H9 (cell line): ENCODE results near the gene DGCR8. TPM values are rescaled to one million over a fixed set of nuclear protein-coding genes. Genes with fewer than 3 reads are reported as not detected.
A peak's percentile ranks its signal among the peaks of the same experiment; 100 is the strongest.

ENCODE experiments used
- DNase-seq: peaks from one replicate; pipeline ENCODE4 v3.0.0-alpha.2; 2017
- H2AFZ ChIP-seq: one replicate; pipeline ENCODE4 v1.6.1; 2013; ENCODE audit warnings: mild to moderate bottlenecking, low read length, control low read depth, moderate library complexity
- H2AK5ac ChIP-seq: 2 replicates; pipeline ENCODE4 v1.6.1; 2013; ENCODE audit warnings: low read length, control low read depth, mixed read lengths; ENCODE audit not compliant: insufficient read length
- H2BK120ac ChIP-seq: one replicate; pipeline ENCODE4 v1.6.1; 2013; ENCODE audit warnings: low read depth, mild to moderate bottlenecking, low read length, control low read depth, inconsistent platforms; ENCODE audit not compliant: poor library complexity, severe bottlenecking
- H2BK12ac ChIP-seq: 2 replicates; pipeline ENCODE4 v1.6.1; 2013; ENCODE audit warnings: low read length, control low read depth, mixed read lengths, low read depth; ENCODE audit not compliant: insufficient read length
- H2BK15ac ChIP-seq: 2 replicates; pipeline ENCODE4 v1.6.1; 2013; ENCODE audit warnings: low read depth, low read length, control low read depth
- H2BK20ac ChIP-seq: one replicate; pipeline ENCODE4 v1.6.1; 2013; ENCODE audit warnings: low read depth, mild to moderate bottlenecking, low read length, control low read depth, inconsistent platforms; ENCODE audit not compliant: poor library complexity, severe bottlenecking
- H2BK5ac ChIP-seq: 2 replicates; pipeline ENCODE4 v1.6.1; 2013; ENCODE audit warnings: low read length, control low read depth, mixed read lengths; ENCODE audit not compliant: insufficient read length
- H3K14ac ChIP-seq: 2 replicates; pipeline ENCODE4 v1.6.1; 2013; ENCODE audit warnings: low read length, control low read depth; ENCODE audit not compliant: insufficient read depth
- H3K18ac ChIP-seq: 2 replicates; pipeline ENCODE4 v1.6.1; 2013; ENCODE audit warnings: low read depth, mild to moderate bottlenecking, mixed read lengths, low read length, control low read depth; ENCODE audit not compliant: insufficient read length
- H3K23ac ChIP-seq: 2 replicates; pipeline ENCODE4 v1.6.1; 2013; ENCODE audit warnings: low read length, control low read depth, mixed read lengths, low read depth; ENCODE audit not compliant: insufficient read length
- H3K23me2 ChIP-seq: 2 replicates; pipeline ENCODE4 v1.6.1; 2013; ENCODE audit warnings: low read depth, mild to moderate bottlenecking, mixed read lengths, low read length, control low read depth; ENCODE audit not compliant: insufficient read length, poor library complexity, severe bottlenecking
- H3K27ac ChIP-seq: 2 replicates; pipeline ENCODE4 v1.5.1; 2013; ENCODE audit warnings: low read length, control low read depth, mixed read lengths, low read depth; ENCODE audit not compliant: insufficient read length
- H3K27me3 ChIP-seq: 2 replicates; pipeline ENCODE4 v1.6.1; 2013; ENCODE audit warnings: low read length, control low read depth, inconsistent platforms; ENCODE audit not compliant: insufficient read depth
- H3K4ac ChIP-seq: 2 replicates; pipeline ENCODE4 v1.6.1; 2013; ENCODE audit warnings: low read depth, mild to moderate bottlenecking, control low read depth, inconsistent platforms, low read length, moderate library complexity
- H3K4me1 ChIP-seq: 2 replicates; pipeline ENCODE4 v1.6.1; 2013; ENCODE audit warnings: low read length, control low read depth, inconsistent platforms; ENCODE audit not compliant: insufficient read depth
- H3K4me2 ChIP-seq: 2 replicates; pipeline ENCODE4 v1.6.1; 2013; ENCODE audit warnings: low read length, control low read depth, mixed read lengths; ENCODE audit not compliant: insufficient read length, insufficient read depth
- H3K56ac ChIP-seq: 2 replicates; pipeline ENCODE4 v1.6.1; 2013; ENCODE audit warnings: low read depth, mild to moderate bottlenecking, mixed read lengths, low read length, control low read depth; ENCODE audit not compliant: insufficient read length
- H3K79me1 ChIP-seq: 2 replicates; pipeline ENCODE4 v1.6.1; 2013; ENCODE audit warnings: low read depth, mild to moderate bottlenecking, moderate library complexity, low read length, control low read depth, inconsistent platforms; ENCODE audit not compliant: insufficient read depth, poor library complexity, severe bottlenecking
- H3K79me2 ChIP-seq: 2 replicates; pipeline ENCODE4 v1.6.1; 2013; ENCODE audit warnings: low read length, control low read depth, inconsistent platforms; ENCODE audit not compliant: insufficient read depth
- H3K9ac ChIP-seq: 2 replicates; pipeline ENCODE4 v1.6.1; 2013; ENCODE audit warnings: low read length, control low read depth, mixed read lengths; ENCODE audit not compliant: insufficient read length; ENCODE audit errors: extremely low read depth
- H3K9me3 ChIP-seq: one replicate; pipeline ENCODE4 v1.6.1; 2013; ENCODE audit warnings: low read depth, low read length, inconsistent platforms; ENCODE audit not compliant: control insufficient read depth
- H3T11ph ChIP-seq: one replicate; pipeline ENCODE4 v1.6.1; 2013; ENCODE audit warnings: mild to moderate bottlenecking, low read length, control low read depth, inconsistent platforms
- H4K20me1 ChIP-seq: one replicate; pipeline ENCODE4 v1.6.1; 2013; ENCODE audit not compliant: control insufficient read depth, insufficient read length, insufficient read depth
- H4K5ac ChIP-seq: 2 replicates; pipeline ENCODE4 v1.6.1; 2013; ENCODE audit warnings: low read depth, mild to moderate bottlenecking, mixed read lengths, low read length, control low read depth; ENCODE audit not compliant: insufficient read length
- H4K8ac ChIP-seq: replicated peaks from 2 replicates; pipeline ENCODE4 v1.6.1; 2013; ENCODE audit warnings: low read length, control low read depth, mixed read lengths, low read depth; ENCODE audit not compliant: insufficient read length
- H4K91ac ChIP-seq: 2 replicates; pipeline ENCODE4 v1.6.1; 2013; ENCODE audit warnings: low read depth, mild to moderate bottlenecking, moderate library complexity, mixed read lengths, low read length, control low read depth; ENCODE audit not compliant: insufficient read length
- H3K27ac Mint-ChIP-seq, 3 experiments: 2 replicates in 2 of 3; 3 replicates in 1 of 3; pipeline ENCODE4 v1.8.0; 2020 to 2021; ENCODE audit warnings: mixed read lengths in 3 of 3, mild to moderate bottlenecking in 1 of 3, moderate library complexity in 1 of 3
- H3K27me3 Mint-ChIP-seq: 2 replicates; pipeline ENCODE4 v1.8.0; 2021; ENCODE audit warnings: low read depth, mild to moderate bottlenecking, moderate library complexity, mixed read lengths
- H3K36me3 Mint-ChIP-seq, 3 experiments: 2 replicates in 2 of 3; 3 replicates in 1 of 3; pipeline ENCODE4 v1.8.0; 2020 to 2021; ENCODE audit warnings: low read depth in 3 of 3, mixed read lengths in 3 of 3; ENCODE audit not compliant: insufficient read depth in 1 of 3
- H3K4me1 Mint-ChIP-seq, 2 experiments: 2 replicates each; pipeline ENCODE4 v1.8.0; 2020; ENCODE audit warnings: mixed read lengths in 2 of 2
- H3K4me3 Mint-ChIP-seq, 2 experiments: 2 replicates in 1 of 2; 3 replicates in 1 of 2; pipeline ENCODE4 v1.8.0; 2020 to 2021; ENCODE audit warnings: mild to moderate bottlenecking in 2 of 2, mixed read lengths in 2 of 2, moderate library complexity in 1 of 2
- H3K9me3 Mint-ChIP-seq, 2 experiments: 2 replicates in 1 of 2; 3 replicates in 1 of 2; pipeline ENCODE4 v1.8.0; 2020; ENCODE audit warnings: mild to moderate bottlenecking in 2 of 2, mixed read lengths in 2 of 2, moderate library complexity in 1 of 2
- WGBS: extraction: QIAGEN DNeasy Blood & Tissue Kit; methylation state at CpG from one replicate; pipeline ENCODE4 v1.1.7; 2013; ENCODE audit warnings: missing lambda C conversion rate, low lambda C conversion rate, mixed read lengths; ENCODE audit not compliant: insufficient read length; ENCODE audit errors: extremely low coverage; 5-methylcytosine and 5-hydroxymethylcytosine counted together
- total RNA-seq: library from RNA; stranded (reverse); gene quantifications from 2 replicates; pipeline ENCODE4 v1.2.1, GENCODE V29; 2021
- TF ChIP-seq, protein P1 (sequence below): fragments of 200-600 bp; sonication (generic); conservative IDR thresholded peaks from 3 replicates; pipeline ENCODE4 v1.8.0; 2021; ENCODE audit warnings: antibody characterized with exemption, mild to moderate bottlenecking

Gene DGCR8
- total RNA-seq, 1 experiment from 2014 or later, result 74.5 TPM

DNA sequence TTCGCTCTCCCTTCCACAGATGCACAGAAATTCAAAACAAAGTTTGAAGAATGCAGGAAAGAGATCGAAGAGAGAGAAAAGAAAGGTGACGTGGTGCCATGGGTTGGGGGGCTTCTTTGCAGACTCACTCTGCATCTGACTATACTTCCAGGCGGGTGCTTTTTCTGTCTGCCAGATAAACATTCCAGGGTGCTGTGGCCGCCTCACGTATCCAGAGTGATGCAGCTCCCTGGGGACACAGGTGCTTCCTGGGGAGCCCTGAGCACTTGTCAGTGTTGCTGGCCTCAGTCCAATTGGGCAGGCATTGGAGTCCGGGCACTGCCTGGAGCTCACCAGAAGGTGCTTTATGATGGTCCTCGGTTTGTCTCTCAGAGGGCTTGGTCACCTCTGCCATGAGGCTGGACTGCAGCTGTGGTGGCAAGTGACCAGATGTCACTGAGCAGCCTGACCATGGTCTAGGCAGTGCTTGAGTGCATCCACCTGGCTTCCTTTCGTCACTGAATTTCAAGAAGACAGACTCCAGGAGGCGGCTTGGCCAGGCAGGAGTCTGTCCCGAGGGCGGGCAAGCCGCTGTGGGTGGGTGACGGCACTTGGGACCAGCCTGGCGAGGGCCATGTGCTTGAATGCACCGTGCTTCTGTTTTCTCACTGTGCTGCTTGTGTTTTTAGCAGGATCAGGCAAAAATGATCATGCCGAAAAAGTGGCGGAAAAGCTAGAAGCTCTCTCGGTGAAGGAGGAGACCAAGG, 46.4 kb downstream of the DGCR8 start:
- H3K79me1 ChIP-seq, result peaks cover 5% of the 10 kb centered on the region
- H2BK15ac ChIP-seq, result no peak overlapping the region
- no peak overlapping the region for H4K91ac ChIP-seq
- H3K9ac ChIP-seq, result no peak overlapping the region
- H2AFZ ChIP-seq, result no peak overlapping the region
- no peak for DNase-seq
- TF ChIP-seq, protein P1, sequence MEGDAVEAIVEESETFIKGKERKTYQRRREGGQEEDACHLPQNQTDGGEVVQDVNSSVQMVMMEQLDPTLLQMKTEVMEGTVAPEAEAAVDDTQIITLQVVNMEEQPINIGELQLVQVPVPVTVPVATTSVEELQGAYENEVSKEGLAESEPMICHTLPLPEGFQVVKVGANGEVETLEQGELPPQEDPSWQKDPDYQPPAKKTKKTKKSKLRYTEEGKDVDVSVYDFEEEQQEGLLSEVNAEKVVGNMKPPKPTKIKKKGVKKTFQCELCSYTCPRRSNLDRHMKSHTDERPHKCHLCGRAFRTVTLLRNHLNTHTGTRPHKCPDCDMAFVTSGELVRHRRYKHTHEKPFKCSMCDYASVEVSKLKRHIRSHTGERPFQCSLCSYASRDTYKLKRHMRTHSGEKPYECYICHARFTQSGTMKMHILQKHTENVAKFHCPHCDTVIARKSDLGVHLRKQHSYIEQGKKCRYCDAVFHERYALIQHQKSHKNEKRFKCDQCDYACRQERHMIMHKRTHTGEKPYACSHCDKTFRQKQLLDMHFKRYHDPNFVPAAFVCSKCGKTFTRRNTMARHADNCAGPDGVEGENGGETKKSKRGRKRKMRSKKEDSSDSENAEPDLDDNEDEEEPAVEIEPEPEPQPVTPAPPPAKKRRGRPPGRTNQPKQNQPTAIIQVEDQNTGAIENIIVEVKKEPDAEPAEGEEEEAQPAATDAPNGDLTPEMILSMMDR, result no peak
- H3K79me2 ChIP-seq, result peaks cover 10% of the 10 kb centered on the region; the same call in 1 of the 2 replicates
- H3K36me3 Mint-ChIP-seq, result peaks cover 36 to 63% (median 61%) of the 10 kb centered on the region in 3 experiments; a peak in 6 of 7 replicates
- no peaks in the 10 kb centered on the region for H3K9me3 Mint-ChIP-seq
- no peak overlapping the region for H3K4me3 Mint-ChIP-seq
- H3K9me3 ChIP-seq, result no peaks in the 10 kb centered on the region
- H3K27ac Mint-ChIP-seq, result peak overlapping the region in 2 of 3 experiments; percentile 49 to 79; a peak in 4 of 7 replicates
- no peak overlapping the region for H2AK5ac ChIP-seq
- no peak overlapping the region for H3K23ac ChIP-seq
- no peak overlapping the region for H3K4ac ChIP-seq
- no peak overlapping the region for H3K14ac ChIP-seq
- WGBS, result no CpG with 5 or more reads among the region's 19 CpGs
- no peaks in the 10 kb centered on the region for H3K23me2 ChIP-seq
- H3K4me2 ChIP-seq, result no peak overlapping the region
- no peak overlapping the region for H3T11ph ChIP-seq
- no peak overlapping the region for H2BK5ac ChIP-seq
- H3K27ac ChIP-seq, result no peak overlapping the region
- H4K5ac ChIP-seq, result no peak overlapping the region
- no peaks in the 10 kb centered on the region; the same call in 1 of the 2 replicates for H3K27me3 Mint-ChIP-seq
- H2BK12ac ChIP-seq, result no peak overlapping the region
- H3K27me3 ChIP-seq, result no peaks in the 10 kb centered on the region
- no peak overlapping the region for H3K56ac ChIP-seq
- no peak overlapping the region for H4K8ac ChIP-seq
- peaks cover 5 to 11% of the 10 kb centered on the region in 2 experiments for H3K4me1 Mint-ChIP-seq
- no peak overlapping the region for H2BK20ac ChIP-seq
- no peaks in the 10 kb centered on the region for H3K4me1 ChIP-seq
- peaks cover 2% of the 10 kb centered on the region for H4K20me1 ChIP-seq
- H2BK120ac ChIP-seq, result no peak overlapping the region
- no peak overlapping the region for H3K18ac ChIP-seq
